Stimulated activated CD4-positive, alpha-beta T cell treated with anti-CD3 and anti-CD28 coated beads, TNF-alpha, amount 100 ng/mL, for 24 hours (primary cell): Measurements from ENCODE around the gene RFX4.
"Not testable (repeated sequence)": the region's sequence is repeated elsewhere in the genome, so short reads cannot be mapped to it uniquely, and the experiment has no call there.

ENCODE experiments used
- DNase-seq, 3 experiments: peaks; one replicate each; pipeline ENCODE4 v3.0.0-alpha.2; 2020; ENCODE audit warnings: low read depth in 3 of 3

Gene RFX4

DNA sequence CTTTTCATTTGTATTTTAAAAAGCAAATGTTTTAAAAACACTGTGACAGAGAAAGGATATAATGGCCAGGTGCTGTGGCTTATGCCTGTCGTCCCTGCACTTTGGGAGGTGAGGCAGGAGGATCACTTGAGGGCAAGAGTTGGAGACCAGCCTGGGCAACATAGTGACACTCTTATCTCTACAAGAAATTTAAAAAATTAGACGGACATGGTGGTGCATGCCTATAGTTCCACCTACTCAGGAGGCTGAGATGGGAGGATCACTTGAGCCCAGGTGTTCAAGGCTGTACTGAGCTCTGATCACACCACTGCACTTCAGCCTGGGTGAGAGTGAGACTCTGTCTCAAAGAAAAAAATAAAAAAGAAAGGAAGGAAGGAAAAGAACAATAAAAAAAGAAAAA, 7.8 kb downstream of the RFX4 start:
- no peak for DNase-seq

DNA sequence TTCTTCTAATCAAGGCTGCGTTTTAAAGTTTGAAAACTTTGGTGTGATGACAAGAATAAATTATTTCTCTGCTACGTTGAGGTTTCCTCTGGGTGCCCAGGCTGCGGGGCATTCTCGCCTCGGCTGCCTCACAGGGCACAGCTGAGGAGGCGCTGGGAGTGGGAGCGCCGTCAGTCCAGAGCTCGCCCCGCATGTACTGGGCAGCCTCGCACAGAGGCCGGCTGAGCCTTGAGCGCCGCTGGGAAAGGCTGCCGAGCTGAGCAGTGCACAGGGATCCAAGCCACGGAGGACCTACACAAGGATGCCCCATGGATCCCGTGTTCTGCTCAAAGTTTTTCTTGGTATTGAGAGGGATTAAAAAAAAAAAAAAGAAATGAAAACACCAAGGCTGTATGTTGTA, 11.6 kb downstream of the RFX4 start:
- DNase-seq, result no peak

DNA sequence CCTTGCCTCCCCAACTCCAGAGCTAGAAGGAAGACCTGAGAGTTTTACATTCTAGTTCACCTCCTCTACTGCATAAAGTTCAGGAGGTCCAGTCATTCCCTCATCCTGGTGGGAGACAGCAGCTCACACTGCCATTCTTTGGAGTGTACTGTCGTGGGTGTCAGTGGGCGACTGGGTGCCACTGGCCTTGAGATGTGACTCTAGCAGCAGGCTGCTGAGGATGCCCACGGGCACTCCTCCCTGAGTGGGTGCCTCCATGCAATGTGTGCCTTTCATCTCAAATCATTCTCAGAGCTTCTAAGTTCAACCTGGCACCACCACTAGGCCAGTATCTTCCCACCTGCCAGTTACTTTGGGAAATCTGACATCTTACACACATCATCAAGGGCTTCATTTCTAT, 12.5 kb downstream of the RFX4 start:
- no peak for DNase-seq

DNA sequence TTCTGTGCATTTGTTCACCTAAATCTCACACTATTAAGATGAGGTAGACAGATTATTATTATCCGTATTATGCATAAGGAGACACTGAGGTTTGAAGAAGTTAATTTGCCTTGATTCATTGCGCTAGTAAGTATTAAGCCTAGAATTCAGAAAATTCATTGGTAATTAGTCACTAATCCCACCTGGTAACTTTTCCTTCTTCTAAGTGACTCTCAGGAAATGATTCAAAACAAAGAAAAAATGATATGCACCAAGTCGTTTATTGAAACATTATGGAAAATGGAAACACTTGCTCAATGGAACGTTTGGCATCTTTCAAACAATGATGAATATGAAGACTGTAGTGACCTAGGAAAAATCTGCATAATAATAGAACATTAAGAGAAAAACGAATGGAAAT, 15.2 kb downstream of the RFX4 start:
- no peak for DNase-seq

DNA sequence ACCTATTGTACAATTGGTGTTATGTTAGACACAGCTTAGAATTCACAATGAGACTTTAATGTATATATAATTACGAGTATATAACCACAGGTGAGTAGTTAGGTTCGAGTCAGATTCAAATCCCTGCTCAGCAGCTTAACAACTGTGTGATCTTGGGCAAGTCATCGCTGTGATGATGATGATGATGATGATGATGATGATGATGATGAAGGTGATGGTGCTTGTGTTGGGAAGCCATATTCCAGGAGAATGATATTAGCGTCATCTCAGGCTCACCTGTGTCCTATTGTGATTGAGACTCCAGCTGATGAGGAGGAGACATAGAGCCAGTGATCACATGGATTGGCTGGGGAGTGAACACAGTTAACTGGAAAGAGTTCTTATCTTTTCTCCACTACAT, 16.5 kb downstream of the RFX4 start:
- no peak for DNase-seq

DNA sequence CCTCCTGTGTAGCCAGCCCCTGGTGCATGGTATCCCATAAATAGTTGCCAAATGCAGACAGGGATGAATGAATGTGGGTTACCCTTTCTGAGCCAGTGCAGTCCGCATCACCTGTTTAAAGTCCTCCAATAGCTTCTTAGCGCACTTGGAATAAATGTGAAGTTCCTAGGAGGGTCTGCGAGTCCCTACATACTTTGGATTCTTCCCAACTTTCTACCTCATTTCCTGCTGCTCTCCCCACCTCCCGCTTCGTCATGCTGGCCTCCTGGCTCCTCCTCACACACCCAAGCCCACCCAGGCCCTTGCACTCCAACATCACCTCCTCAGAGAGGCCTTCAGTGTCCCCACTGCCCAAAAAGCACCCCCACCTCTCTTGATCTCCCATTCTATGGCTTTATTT, 17.7 kb downstream of the RFX4 start:
- DNase-seq, result no peak

DNA sequence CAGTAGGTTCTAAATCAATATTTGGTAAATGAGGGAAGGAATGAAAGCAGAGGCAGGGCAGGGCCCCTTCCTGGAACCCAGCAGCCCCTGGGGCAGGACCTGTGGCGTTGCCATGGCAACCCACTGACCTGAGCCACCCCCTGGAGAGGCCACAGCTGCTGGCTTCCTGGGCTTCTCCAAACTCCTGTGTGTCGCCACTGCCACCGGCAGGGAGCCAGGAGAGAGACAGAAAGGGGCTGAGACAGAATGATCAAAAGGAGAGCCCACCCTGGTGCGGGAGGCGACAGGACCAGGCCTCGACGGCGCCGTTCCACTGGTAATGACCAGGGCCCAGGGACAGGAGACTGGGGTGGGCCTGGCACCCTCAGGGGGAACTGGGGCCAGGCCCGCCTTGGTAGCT, 18.2 kb downstream of the RFX4 start:
- no peak for DNase-seq

DNA sequence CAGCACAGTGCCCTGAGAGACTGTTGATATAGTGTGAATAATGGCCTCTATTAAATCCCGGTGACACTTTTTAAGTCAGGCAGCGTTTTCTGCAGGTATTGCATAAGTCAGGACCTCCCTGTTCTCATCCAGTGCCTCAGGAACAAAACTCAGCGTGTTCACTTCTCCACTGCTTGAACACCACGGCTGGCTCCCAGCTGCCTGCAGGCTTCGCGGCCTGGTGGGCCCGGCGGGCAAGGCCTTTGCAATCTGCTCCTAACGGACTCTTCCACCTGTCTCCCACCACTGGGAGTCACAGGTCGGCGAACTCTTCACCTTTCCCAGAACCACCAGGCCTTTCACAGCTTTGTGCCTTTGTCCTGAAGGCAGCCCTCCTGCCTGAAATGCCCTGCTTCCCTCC, 18.7 kb downstream of the RFX4 start:
- DNase-seq, result no peak

DNA sequence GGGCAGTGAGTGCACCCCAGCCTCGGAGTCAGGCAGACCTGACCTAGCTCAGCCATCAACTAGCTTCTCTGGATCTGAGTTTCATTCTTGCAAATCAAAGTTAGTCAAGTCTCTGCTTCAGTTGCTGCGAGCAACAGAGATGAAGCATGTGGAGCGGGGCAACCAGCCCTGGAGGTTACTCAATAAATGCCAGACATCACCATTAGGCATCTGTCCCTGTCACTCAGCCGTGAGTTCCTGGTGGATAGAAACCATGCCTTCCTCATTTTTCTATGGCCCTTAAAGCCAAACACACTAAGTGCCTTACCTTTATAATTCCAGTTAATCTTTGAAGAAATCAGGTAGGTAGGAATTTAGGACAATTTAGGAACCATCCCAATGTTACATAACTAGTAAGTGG, 19.3 kb downstream of the RFX4 start:
- no peak for DNase-seq

DNA sequence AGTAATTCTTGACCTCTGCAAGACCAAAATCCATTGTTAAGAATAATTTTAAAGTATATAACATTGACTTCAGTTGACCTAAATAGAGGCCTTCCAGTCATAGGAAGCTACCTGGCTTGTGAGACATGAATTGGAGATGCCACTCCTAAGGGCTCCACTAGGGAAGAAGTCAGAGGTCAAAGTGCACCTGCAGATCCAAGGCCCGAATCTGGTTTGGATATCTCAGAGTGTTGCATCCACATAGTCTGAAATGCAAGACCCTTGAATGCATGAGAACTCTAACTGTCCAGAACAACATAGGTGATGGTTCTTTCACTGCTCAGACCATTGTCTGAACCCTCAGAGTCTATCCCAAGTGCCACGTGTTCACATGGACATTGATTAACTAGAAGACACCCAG, 22.4 kb downstream of the RFX4 start:
- no peak for DNase-seq

DNA sequence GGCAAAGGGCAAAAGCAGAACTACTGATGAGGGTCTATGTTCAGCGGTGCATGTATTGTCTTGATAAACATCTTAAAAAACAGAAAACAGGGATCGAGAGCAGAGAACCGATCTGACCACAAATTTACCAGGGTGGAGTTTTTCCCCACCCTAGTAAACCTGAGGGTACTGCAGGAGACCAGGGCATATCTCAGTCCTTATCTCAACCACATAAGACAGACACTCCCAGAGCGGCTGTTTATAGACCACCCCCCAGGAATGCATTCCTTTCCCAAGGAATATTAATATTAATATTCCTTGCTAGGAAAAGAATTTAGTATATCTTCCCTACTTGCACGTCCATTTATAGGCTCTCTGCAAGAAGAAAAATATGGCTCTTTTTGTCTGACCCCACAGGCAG, 37.8 kb downstream of the RFX4 start:
- not testable (repeated sequence) for DNase-seq

DNA sequence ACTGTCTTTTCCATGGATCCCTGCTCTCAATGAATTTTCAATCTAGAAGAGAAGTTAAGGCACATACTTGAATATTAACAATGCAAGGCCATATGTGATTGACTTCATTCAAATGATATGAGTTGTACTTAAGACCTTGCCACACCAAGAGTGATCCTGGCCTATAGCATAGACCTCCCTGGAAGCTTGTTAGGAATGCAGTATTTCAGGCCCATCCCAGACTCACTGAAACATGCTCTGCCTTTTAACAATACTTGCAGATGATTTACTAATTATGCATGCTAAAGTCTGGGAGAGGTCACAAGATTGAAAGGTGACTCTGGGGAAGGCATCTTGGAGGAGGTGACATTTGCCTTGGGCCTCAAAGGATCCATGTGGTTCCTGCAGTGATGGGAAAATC, 43.2 kb downstream of the RFX4 start:
- no peak for DNase-seq

DNA sequence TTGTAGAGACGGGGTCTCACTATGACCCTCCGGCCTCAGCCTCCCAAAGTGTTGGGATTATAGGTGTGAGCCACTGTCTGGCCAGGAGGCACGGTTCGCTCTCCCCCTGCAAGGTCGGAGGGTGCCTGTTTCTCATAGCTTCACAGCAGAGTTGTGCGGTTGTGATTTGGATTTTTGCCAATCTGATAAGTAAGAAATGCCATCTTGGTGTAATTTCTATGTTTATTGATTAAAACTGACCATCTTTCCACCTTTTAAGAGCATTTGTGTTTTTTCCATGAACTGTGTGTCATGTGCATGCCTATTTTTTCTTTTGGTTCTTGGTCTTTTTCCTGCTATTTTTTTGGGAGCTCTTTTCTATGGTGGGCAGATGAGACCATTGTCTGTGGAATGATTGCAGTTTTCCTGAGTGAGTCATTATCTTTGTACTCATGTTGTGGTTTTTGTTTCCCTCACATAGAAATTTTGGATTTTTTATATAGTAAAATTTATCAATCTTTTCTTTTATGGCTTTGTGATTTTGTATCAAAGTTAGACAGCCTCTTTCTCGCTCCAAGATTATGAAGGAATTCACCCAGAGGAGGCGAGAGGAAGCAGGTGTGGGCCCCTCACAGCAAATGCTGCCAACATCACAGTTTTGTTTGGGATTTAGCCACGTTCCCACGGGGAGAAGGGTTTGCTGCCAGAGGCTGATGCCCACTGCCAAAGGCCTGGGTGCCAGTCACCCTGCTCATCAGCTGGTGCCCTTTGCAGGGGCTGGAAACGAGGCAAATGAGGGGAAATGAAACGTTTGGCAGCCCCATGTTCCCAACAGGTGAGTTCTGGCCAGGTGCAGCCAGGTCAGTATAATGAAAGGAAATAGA, 47.2 kb downstream of the RFX4 start:
- DNase-seq, result no peak

DNA sequence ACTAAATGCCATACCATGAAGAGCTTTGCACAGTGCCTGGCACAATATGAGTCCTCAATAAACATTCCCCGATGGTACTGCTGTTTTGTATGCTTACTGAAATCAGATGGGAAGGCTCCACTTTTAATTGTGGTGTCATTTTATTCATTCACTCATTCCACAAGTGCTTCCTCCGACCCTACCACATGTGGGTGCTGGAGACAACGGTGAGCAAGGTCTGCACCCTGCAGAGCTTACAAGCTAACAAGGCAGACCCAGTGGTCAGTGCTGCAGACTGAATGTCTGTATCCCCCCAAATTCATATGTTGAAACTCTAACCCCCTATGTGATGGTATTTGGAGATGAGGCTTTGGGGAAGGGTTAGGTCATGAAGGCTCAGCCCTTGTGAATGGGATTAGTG, 48.3 kb downstream of the RFX4 start:
- no peak for DNase-seq

DNA sequence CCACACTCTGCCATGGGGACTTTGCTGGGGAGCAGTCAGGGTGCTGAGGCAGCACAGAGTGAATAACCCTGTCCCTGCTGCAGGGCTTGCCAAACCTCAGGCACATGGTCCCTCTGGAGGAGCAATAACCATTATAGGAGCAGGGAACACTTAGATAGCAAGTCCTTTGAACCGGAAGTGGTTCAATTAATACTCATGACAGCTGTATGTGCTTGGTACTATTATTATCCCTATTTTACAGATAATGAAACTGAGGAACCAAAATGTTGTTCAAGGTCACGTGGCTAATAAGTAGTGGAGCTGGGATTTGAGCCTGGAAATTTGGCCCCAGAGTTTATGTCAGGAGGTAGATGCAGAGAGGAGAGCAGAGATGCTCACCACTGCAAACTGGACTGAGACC, 49.0 kb downstream of the RFX4 start:
- DNase-seq, result no peak

DNA sequence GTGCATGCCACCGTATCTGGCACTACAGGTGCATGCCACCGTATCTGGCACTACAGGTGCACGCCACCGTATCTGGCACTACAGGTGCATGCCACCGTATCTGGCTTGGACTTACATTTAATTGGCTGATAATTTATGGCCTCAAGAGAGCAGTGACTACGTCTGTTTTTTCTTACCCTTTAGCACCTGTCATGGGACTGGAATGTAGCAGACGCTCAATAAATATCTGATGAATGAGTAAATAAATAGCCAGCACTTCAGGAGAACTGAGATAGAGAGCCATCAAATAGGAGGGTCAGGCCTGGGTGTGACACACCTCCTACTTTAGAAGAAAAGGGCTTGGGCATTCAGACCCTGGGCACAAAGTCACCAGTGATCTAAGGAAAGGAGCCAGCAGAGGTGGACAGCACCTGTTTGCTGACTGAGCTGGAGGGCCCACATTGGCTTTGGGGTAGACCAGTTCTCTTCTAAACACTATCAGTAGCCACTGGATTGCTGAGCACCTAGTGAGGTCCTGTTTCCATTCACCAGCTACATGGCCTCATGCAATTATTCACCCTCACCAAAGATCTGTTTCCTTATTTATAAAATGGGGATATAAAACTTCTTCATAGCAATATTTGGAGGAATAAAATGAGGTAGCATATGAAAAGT, 50.1 kb downstream of the RFX4 start:
- no peak for DNase-seq

DNA sequence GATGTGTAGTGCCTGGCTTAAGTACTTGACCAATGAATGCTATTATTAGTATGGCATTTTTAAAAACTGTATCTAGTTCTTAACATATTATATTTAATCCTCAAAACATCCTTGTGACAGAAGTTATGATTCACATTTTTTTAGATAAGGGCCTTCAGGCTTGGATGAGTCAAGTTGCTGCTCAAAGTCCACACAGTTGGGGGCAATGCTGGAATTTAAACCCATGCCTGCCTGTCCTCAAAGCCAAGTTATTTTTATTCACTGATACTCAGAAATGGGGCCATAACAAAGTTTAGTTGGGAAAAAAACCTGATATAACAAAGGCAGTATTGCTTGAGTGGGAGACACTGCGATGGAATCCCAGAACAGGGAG, 50.6 kb downstream of the RFX4 start:
- no peak for DNase-seq

DNA sequence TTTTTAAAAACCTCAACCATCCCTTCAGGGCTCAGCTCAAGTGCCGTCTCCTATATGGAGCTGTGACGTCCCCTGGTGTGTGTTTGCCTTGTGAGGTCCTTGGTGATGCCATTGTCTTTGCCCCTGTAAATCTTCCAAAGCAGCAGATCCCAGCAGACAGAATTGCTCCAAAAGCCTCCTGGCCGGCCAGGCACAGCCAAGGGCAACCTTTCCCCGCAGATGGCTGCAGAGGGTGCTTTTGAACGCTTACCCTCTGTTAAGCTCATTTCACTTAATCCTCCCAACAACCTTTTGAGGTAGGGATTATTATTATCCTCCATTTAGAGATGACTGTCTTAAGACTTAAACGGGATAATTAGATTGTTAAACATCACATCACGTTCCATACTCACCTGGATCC, 51.4 kb downstream of the RFX4 start:
- no peak for DNase-seq

DNA sequence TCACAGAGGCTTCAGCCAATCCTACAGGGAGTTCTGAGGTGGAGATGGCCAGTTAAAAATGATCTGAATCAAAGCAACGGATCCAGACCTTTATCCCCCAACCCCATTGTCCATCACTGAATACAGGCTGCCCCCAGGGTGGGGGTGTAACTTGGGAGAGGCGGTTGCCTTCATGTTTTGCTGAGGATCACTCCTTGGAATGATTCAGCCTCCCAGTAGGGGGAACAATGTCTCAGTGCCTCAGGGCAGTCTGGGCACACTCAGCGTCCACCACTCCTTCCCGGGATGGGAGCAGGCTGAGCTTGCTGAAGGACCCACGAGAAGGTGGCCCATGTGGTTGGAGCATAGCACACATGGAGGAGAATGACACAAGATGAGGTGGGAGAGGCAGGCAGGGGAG, 60.2 kb downstream of the RFX4 start:
- DNase-seq, result no peak

DNA sequence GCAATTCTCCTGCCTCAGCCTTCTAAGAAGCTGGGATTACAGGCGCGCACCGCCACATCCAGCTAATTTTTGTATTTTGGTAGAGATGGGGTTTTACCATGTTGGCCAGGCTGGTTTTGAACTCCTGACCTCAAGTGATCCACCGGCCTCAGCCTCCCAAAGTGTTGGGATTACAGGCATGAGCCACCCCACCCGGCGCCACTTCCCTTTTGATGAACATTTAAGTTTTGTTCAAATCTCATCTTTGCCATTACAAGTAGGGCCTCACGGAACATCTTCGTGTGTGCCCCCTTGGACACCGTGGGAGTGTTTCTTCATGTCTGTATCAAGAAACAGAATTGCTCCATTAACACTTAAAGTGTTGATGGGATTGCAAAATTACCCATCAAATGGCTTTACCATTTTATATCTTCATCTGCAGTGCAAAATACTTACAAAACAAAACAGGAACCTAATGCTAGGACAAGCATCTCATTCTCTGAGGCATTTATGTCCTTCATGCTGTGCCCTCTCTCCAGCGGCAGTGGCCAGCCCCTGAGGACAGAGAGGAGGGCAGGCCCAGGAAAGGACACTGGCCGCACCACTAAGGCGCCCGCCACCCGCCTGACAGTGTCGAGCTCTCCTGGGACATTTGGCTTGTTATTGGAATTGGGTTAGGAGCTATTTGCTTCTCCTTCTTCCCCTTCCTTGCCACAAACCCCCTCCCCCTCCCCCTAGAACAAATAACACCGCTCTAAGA, 61.7 kb downstream of the RFX4 start:
- DNase-seq, result no peak

DNA sequence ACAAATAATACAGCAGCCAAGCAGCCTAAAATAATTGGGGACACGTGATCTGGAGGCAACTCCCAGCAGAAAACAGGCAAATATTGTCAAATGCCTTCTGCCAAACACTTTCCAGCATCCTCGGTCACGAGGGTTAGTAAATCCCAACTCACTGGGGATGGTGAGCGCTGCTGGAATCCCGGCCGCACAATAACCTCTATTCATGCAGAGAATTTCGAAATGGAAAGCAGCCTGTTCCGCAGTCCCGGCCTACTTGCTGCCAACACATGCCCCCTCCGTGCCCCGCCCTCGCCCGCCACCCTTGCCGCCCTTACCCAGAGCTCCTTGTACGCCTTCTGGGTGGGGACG, 62.2 kb downstream of the RFX4 start:
- no peak for DNase-seq

DNA sequence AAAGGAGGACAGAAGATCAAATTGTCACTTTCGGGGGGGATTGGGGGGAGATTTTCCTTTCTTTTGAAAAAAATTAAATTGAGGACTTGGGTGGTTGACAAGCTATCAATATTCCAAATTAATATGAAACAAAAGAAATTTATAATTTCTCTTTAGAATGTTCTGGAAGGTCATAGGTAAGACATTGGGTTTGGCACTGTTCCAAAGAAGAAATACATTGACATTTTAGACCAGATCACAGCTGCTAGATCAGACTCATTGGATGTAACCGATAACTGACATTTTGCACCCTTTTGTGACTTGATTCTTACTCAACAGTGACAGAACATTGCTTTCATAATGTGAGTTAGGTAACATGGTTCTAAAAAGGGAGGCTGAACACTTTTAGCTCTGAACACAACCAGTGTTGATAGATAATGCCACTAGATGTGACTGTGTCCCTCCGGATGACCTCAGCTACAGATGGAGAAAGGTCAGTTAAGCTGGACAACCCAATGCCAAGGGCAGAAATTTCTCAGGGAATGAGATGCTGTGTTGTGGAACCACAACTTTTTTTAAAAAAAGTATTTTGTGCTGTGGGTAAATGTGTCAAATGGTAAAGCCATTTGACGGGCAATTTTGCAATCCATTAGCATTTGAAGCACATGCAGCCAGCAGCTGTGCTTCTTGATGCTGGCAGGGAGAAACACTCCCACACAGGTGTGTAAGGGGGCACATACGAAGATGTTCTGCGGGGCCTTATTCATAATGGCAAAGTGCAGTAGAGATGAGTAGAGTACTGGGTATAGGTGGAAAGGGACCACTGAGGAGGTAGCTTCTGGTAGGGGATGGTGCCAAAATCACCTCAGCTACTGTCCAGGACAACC, 62.9 kb downstream of the RFX4 start:
- no peak for DNase-seq
